Immature natural killer cell (primary cell): ENCODE data around the gene DPPA4. TPM values are rescaled to one million over a fixed set of nuclear protein-coding genes. Genes with fewer than 3 reads are reported as not detected.
"Not testable (repeated sequence)": the region's sequence is repeated elsewhere in the genome, so short reads cannot be mapped to it uniquely, and the experiment has no call there.

ENCODE experiments used
- DNase-seq, 3 donors: peaks; one replicate each; pipeline ENCODE4 v3.0.0; 2022; ENCODE audit warnings: mixed read lengths in 1 of 3
- H3K27ac Mint-ChIP-seq, 6 donors: one replicate each; pipeline ENCODE4 v1.8.0; 2020; ENCODE audit warnings: mixed read lengths in 6 of 6, mild to moderate bottlenecking in 5 of 6, inconsistent platforms in 4 of 6, moderate library complexity in 3 of 6
- H3K27me3 Mint-ChIP-seq, 3 donors: one replicate each; pipeline ENCODE4 v1.8.0; 2020 to 2021; ENCODE audit warnings: low read depth in 3 of 3, mild to moderate bottlenecking in 3 of 3, mixed read lengths in 3 of 3, moderate library complexity in 3 of 3, inconsistent platforms in 1 of 3
- H3K36me3 Mint-ChIP-seq, 3 donors: one replicate each; pipeline ENCODE4 v1.8.0; 2020; ENCODE audit warnings: mixed read lengths in 3 of 3, inconsistent platforms in 2 of 3, mild to moderate bottlenecking in 2 of 3
- H3K4me1 Mint-ChIP-seq, 2 donors: one replicate each; pipeline ENCODE4 v1.8.0; 2020; ENCODE audit warnings: inconsistent platforms in 2 of 2, mild to moderate bottlenecking in 2 of 2, mixed read lengths in 2 of 2, moderate library complexity in 1 of 2
- H3K4me3 Mint-ChIP-seq, 5 donors: one replicate each; pipeline ENCODE4 v1.8.0; 2020; ENCODE audit warnings: mild to moderate bottlenecking in 5 of 5, mixed read lengths in 5 of 5, inconsistent platforms in 3 of 5, moderate library complexity in 3 of 5
- H3K9me3 Mint-ChIP-seq, 6 donors: one replicate each; pipeline ENCODE4 v1.8.0; 2020; ENCODE audit warnings: mild to moderate bottlenecking in 6 of 6, mixed read lengths in 6 of 6, inconsistent platforms in 4 of 6, moderate library complexity in 3 of 6
- polyA plus RNA-seq, 3 donors: library from polyadenylated mRNA; unstranded; fragments of 300-500 nt; fragmentation: Illumina TruSeq; gene quantifications; one replicate each; pipeline ENCODE4 v1.2.3, GENCODE V29; 2021

The DPPA4 gene, protein sequence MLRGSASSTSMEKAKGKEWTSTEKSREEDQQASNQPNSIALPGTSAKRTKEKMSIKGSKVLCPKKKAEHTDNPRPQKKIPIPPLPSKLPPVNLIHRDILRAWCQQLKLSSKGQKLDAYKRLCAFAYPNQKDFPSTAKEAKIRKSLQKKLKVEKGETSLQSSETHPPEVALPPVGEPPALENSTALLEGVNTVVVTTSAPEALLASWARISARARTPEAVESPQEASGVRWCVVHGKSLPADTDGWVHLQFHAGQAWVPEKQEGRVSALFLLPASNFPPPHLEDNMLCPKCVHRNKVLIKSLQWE
- polyA plus RNA-seq, result 1 to 10 TPM in 1 of 3 donors, under 1 TPM in 2; 0.82 to 2.3 (median 0.89) TPM

DNA sequence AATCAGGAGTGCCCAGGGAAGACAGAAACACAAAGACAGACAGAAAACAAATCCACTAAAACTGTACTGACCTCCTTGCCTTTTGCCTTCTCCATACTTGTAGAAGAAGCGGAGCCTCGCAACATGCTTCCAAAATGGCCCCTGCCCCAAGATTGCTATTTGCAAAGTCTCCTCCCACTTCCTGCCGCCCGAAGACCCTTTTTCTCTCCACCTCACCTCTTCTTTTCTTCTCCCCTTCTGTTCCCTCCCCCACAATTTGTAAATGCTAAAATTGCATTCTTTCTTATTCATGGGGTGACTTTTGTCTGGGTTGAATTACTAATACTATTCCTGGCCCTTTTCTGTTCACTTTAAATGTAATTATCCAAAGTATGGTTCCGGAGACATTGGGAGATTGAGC lies at the start of gene DPPA4:
DPPA4 (minus strand) TSS at position 154 of the 400 bp plus-strand sequence; CDS start at position 125, 29 bp downstream.
- Mint-ChIP-seq H3K4me3 (peak within 1 kb of the TSS; percentile 80 to 92 (median 85)), H3K4me1 (peaks cover 12 to 14% of the 10 kb centered on the region in 2 donors), H3K36me3 (no peaks in the 10 kb centered on the region), H3K9me3 (peaks cover 0 to 2% (median 0%) of the 10 kb centered on the region in 6 donors), H3K27ac (peak within 1 kb of the TSS in 2 of 6 donors; percentile 27 to 75), H3K27me3 (peaks cover 2 to 12% (median 2%) of the 10 kb centered on the region in 3 donors)
- no peak for DNase-seq

DNA sequence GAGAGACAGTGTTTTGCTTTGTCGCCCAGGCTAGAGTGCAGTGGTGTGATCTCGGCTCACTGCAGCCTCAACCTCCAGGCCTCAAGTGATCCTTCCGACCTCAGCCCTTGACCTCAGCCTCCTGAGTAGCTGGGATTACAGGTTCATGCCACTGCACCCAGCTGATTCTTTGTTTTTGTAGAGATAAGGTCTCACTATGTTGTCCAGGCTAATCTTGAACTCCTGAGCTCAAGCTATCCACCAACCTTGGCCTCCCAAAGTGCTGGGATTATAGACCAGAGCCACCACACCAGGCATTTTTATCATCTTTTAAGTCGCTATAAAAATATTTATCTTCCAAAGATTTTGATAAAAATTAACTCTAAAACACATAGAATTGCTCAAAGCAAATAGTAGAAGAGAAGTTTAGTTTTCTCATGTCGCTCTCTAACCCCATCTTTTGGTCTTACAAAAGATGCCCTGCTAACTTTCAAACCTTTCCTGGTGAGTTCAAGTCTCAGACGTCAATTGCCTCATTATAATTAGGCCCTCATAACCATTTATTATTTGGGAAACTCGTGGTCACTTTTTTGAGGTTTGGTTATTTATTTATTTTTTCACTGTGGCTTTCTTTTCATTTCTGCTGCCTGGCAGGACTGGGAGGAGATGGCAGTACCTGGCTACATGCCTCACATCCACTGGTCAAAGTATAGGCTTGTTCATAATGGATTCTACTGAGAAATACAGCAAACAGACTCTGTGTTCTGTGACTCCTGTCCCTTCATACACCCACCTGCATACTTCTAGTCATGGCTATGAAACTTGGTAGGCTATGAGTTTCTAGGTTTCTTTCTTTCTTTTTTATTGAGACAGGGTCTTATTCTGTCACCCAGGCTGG lies 48.3 kb upstream of the DPPA4 start:
- no peak overlapping the region for H3K27ac Mint-ChIP-seq
- no peaks in the 10 kb centered on the region for H3K36me3 Mint-ChIP-seq

DNA sequence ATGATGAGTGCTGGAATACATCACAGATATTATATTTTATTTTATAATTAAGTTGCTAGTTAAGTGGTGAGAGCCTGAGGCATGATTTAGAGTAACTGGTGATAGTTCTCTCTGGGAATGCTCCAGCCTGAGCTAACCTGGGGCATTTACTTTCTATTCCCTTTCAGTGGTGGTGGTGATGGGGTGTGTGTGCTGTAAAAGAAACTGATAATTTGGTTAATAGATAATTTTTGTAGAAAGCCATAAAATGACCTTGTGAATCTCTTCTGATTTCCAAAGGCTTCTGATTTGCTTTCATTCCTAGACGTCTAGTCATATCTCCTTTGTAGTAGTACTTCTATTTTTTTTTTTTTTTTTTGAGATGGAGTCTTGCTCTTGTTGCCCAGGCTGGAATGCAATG lies 46.8 kb upstream of the DPPA4 start:
- H3K9me3 Mint-ChIP-seq, result peaks cover 0 to 4% (median 0%) of the 10 kb centered on the region in 6 donors
- H3K36me3 Mint-ChIP-seq, result no peaks in the 10 kb centered on the region
- no peak overlapping the region for H3K4me3 Mint-ChIP-seq
- no peak overlapping the region for H3K27ac Mint-ChIP-seq
- no peaks in the 10 kb centered on the region for H3K4me1 Mint-ChIP-seq
- H3K27me3 Mint-ChIP-seq, result no peaks in the 10 kb centered on the region
- DNase-seq, result no peak

More for the DNA sequence above, 48.3 kb upstream of the DPPA4 start:
- Mint-ChIP-seq H3K4me3 (no peak overlapping the region), H3K27me3 (no peaks in the 10 kb centered on the region), H3K9me3 (peaks cover 0 to 4% (median 0%) of the 10 kb centered on the region in 6 donors), H3K4me1 (no peaks in the 10 kb centered on the region)
- no peak for DNase-seq

DNA sequence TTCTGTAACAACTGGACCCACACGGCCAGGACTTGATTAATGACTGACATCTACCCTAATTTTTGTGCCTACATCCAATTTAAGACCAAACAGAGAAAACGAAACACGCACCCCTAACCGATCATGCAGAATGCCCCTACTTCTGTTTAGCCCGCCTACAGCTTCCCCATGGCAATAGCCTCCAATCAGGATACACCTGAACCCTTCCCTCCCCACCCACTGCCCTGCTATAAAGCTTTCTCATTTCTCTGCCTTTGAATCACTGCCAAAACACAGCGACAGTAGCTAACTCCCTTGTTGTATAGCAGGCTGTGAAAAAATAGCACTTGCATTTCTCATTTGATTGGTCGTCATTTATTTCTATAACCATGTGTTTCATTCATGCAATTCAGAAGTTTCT lies 45.2 kb upstream of the DPPA4 start:
- DNase-seq, result no peak
- peaks cover 0 to 4% (median 0%) of the 10 kb centered on the region in 6 donors for H3K9me3 Mint-ChIP-seq
- no peak overlapping the region for H3K27ac Mint-ChIP-seq
- H3K36me3 Mint-ChIP-seq, result no peaks in the 10 kb centered on the region
- H3K4me3 Mint-ChIP-seq, result no peak overlapping the region
- no peaks in the 10 kb centered on the region for H3K4me1 Mint-ChIP-seq
- no peaks in the 10 kb centered on the region for H3K27me3 Mint-ChIP-seq

DNA sequence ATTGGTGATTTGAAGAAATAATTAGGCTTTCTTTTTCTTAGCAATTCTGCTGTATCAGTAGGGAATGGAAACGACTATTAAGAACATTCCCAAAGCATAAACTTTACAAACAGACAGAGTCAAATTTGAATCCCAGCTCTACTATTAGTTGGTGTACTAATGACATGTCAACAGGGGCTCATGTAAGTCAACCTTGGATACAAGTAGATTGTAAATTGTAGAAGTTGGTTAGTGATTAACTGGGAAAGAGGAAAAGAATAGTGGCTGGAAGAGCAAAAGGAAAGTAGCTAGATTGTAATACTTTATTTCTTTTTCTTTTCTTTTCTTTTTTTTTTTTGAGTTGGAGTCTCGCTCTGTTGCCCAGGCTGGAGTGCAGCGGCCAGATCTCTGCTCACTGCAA lies 38.6 kb upstream of the DPPA4 start:
- DNase-seq, result no peak
- Mint-ChIP-seq H3K36me3 (no peaks in the 10 kb centered on the region), H3K9me3 (peaks cover 0 to 2% (median 0%) of the 10 kb centered on the region in 6 donors), H3K27me3 (peaks cover 0 to 2% (median 0%) of the 10 kb centered on the region in 3 donors), H3K4me3 (no peak overlapping the region), H3K27ac (no peak overlapping the region), H3K4me1 (no peaks in the 10 kb centered on the region)

DNA sequence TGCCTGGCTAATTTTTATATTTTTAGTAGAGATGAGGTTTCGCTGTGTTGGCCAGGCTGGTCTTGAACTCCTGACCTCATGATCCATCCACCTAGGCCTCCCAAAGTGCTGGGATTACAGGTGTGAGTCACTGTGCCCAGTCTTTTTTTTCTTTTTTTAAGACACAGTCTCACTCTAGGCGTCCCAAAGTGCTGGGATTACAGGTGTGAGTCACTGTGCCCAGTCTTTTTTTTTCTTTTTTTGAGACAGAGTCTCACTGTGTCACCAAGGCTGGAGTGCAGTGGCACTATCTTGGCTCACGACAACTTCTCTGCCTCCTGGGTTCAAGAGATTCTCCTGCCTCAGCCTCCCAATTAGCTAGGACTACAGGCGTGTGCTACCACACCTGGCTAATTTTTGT lies 37.1 kb upstream of the DPPA4 start:
- not testable (repeated sequence) for H3K27ac Mint-ChIP-seq, H3K4me1 Mint-ChIP-seq, DNase-seq, H3K9me3 Mint-ChIP-seq, H3K27me3 Mint-ChIP-seq, H3K36me3 Mint-ChIP-seq, H3K4me3 Mint-ChIP-seq

DNA sequence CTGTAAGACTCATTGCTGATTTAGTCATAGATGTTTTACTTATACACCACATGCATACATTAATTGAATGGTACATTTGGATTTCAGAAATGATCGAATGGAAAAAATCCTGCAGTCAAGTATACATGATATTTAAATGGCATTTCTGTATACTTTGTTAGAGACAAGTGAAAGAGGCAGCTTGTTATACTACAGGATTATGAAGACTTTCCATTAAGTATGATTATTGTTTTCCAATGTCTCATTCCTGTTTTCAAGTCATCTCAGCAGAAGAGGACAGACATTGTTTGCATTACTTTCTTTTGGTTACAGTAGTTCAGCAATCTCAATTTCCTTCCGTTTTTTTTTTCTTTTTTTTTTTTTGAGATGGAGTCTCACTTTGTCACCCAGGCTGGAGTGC lies 36.6 kb upstream of the DPPA4 start:
- H3K9me3 Mint-ChIP-seq, result peaks cover 0 to 2% (median 0%) of the 10 kb centered on the region in 6 donors
- no peak overlapping the region for H3K27ac Mint-ChIP-seq
- peaks cover 0 to 2% (median 0%) of the 10 kb centered on the region in 3 donors for H3K27me3 Mint-ChIP-seq
- H3K4me1 Mint-ChIP-seq, result no peaks in the 10 kb centered on the region
- no peak overlapping the region for H3K4me3 Mint-ChIP-seq
- H3K36me3 Mint-ChIP-seq, result no peaks in the 10 kb centered on the region
- no peak for DNase-seq

DNA sequence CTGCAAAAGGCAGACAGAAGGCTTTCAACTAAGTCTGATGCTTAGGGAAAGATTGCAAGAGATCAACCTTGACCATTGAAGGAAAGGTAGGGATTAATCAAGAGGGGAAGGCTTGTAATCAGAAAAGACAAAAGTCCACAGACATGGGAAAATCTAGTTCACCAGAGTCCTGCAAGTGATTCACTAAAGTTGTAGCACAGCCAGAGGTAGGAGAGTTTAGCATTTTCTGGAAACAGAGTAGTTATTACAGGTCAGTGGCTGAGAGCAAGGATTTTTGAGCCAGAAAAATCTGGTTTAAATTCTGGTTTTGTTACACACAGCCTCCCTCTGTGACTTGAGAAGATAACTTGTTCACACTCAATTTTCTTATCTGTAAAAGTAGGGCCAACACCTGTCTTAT lies 35.3 kb upstream of the DPPA4 start:
- Mint-ChIP-seq H3K9me3 (peaks cover 0 to 2% (median 0%) of the 10 kb centered on the region in 6 donors), H3K27ac (no peak overlapping the region), H3K4me1 (no peaks in the 10 kb centered on the region), H3K4me3 (no peak overlapping the region), H3K27me3 (peaks cover 0 to 2% (median 0%) of the 10 kb centered on the region in 3 donors), H3K36me3 (no peaks in the 10 kb centered on the region)
- DNase-seq, result no peak

DNA sequence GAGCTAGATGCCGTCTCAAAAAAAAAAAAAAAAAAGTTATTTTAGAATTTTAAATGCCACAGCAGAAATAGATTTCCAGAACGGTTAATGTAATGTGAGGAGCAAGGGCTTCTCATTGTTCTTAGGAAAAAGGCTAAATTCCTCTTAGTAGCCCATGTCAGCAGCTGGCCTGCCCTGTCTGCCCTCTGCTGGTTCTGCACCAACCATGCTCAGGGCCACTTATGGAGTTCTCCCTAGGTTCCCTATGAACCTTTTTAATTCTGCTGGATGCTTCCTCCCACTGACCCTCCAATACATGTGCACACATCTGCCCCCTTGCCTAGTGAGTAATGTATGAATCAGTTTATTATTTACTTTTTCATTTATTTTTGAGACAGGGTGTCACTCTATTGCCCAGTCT lies 32.2 kb upstream of the DPPA4 start:
- H3K4me1 Mint-ChIP-seq, result no peaks in the 10 kb centered on the region
- H3K4me3 Mint-ChIP-seq, result no peak overlapping the region
- H3K27ac Mint-ChIP-seq, result no peak overlapping the region
- no peaks in the 10 kb centered on the region for H3K36me3 Mint-ChIP-seq
- no peak for DNase-seq
- no peaks in the 10 kb centered on the region for H3K9me3 Mint-ChIP-seq
- no peaks in the 10 kb centered on the region for H3K27me3 Mint-ChIP-seq

DNA sequence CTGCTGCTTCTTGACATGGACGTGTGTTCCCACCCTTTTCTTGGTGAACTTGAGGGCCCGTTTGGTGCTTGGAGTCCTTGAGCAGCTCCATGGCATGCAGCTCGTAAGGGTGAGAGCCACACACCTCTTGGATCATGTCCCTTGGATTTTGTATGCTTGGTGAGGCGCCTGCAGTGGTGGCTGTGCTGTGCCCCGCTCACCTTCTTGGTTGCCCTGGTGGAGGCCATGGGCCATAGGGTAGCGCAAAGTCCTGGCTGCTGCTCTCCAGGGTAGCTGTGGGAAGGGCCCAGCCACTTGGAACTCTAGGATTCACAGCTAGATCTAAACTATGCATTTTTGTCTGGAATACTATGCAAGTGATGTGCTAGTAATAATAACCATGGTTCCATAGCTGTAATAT lies 26.7 kb upstream of the DPPA4 start:
- Mint-ChIP-seq H3K36me3 (no peaks in the 10 kb centered on the region), H3K27ac (no peak overlapping the region), H3K4me1 (no peaks in the 10 kb centered on the region), H3K27me3 (no peaks in the 10 kb centered on the region), H3K4me3 (no peak overlapping the region), H3K9me3 (no peaks in the 10 kb centered on the region)
- DNase-seq, result no peak

DNA sequence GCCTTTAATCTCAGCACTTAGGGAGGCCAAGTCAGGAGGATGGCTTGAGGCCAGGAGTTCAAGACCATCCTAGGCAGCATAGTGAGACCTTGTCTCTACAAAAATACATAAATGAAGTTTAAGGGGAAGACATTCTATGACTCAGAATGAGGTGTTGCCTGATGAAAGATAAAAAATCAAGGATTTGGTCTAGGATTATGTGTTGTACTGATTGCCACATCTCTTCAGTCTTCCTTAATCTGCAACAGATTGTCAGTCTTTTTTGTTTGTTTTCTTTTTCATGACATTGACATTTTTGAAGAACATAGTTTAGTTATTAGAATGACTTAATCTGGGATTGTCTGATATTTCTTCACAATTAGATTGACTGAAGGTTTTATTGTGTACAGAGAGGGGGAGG lies 26.3 kb upstream of the DPPA4 start:
- Mint-ChIP-seq H3K27me3 (no peaks in the 10 kb centered on the region), H3K9me3 (no peaks in the 10 kb centered on the region), H3K36me3 (no peaks in the 10 kb centered on the region), H3K4me3 (no peak overlapping the region), H3K27ac (no peak overlapping the region), H3K4me1 (no peaks in the 10 kb centered on the region)
- no peak for DNase-seq

DNA sequence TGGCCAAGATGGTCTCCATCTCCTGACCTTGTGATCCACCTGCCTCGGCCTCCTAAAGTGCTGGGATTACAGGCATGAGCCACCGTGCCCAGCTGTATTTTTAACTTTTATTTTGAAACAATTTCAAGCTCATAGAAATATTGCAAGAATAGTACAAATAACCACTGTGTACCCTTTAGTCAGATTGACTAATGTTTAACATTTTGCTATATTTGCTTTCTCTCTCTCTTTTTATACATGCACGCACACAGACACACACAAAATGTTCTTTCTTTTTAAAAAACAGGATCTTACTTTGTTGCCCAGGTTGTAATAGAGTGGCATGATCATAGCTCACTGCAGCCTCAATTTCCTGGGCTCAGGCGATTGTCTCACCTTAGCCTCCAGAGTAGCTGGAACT lies 25.5 kb upstream of the DPPA4 start:
- no peaks in the 10 kb centered on the region for H3K27me3 Mint-ChIP-seq
- H3K36me3 Mint-ChIP-seq, result no peaks in the 10 kb centered on the region
- H3K4me3 Mint-ChIP-seq, result no peak overlapping the region
- H3K9me3 Mint-ChIP-seq, result no peaks in the 10 kb centered on the region
- DNase-seq, result no peak
- H3K27ac Mint-ChIP-seq, result no peak overlapping the region
- no peaks in the 10 kb centered on the region for H3K4me1 Mint-ChIP-seq

DNA sequence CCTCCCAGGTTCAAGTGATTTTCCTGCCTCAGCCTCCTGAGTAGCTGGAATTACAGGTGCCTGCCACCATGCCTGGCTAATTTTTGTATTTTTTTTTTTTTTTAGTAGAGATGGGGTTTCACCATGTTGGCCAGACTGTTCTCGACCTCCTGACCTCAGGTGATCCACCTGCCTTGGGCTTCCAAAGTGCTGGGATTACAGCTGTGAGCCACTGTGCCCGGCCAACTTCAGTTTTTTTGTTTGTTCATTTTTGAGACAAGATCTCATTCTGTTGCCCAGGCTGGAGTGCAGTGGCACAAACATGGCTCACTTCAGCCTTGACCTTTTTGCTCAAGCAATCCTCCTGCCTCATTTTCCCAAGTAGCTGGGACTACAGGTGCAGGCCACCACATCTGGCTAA lies 21.5 kb upstream of the DPPA4 start:
- DNase-seq, H3K27ac Mint-ChIP-seq, H3K27me3 Mint-ChIP-seq, H3K4me3 Mint-ChIP-seq, H3K9me3 Mint-ChIP-seq, H3K36me3 Mint-ChIP-seq, H3K4me1 Mint-ChIP-seq: not testable (repeated sequence)

DNA sequence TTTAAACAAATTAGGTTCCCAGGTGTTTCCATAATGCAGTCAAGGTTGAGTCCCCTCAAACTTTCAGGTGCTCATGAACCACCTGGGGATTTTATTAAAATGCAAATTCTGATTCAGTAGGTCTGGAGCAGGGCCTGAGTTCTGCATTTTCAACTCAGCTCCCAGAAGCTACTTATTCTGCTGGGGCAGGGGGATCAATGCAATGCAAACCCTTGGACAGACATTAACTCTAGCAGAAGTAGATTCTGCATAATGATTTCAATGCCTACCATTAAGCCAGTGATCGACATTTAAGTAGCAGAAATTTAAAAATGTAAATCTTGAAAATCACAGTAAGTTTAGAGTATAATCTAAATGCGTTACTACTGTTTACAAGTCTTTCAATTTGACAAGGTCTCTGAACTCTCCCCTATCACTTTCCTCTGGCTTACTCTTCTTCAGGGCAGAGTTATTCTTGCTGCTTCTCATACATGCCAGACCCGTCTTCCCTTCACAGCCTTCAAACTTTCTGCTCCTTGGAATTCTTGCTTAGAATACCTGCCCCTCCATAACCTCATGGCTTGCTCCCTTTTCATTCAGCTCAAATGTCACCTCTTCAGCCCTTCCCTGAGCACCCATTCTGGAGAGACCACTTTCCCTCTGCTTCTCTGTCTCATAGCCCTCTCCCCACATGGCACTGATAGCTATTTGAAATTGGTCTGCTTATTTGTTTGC lies 19.3 kb upstream of the DPPA4 start:
- Mint-ChIP-seq H3K4me1 (no peaks in the 10 kb centered on the region), H3K9me3 (peaks cover 0 to 4% (median 0%) of the 10 kb centered on the region in 6 donors), H3K36me3 (no peaks in the 10 kb centered on the region), H3K27me3 (no peaks in the 10 kb centered on the region), H3K4me3 (no peak overlapping the region), H3K27ac (no peak overlapping the region)
- no peak for DNase-seq
